ENCODE measurements around the gene CHST2. TPM values are rescaled to one million over a fixed set of nuclear protein-coding genes. Genes with fewer than 3 reads are reported as not detected.

The CHST2 gene
- total and polyA plus RNA-seq, 8 donors = 6.1 to 149 (median 115) TPM

GRCh38 chr3:143140550-143140949, 21.0 kb downstream of the CHST2 start:
- TF ChIP-seq CTCF (IDR thresholded peaks at IDR 0.05) = no peak
- ATAC-seq = no peak
- intact Hi-C loops (cut with DNase I) = no loop called here
- H3K4me3 ChIP-seq = no peak overlapping the region
- no peaks in the 10 kb centered on the region for H3K36me3 ChIP-seq
- peaks cover 3% of the 10 kb centered on the region in 2 donors for H3K4me1 ChIP-seq
- no peak for DNase-seq
- H3K27me3 ChIP-seq = no peaks in the 10 kb centered on the region
- H3K9me3 ChIP-seq = no peaks in the 10 kb centered on the region
- peak overlapping the region in 1 of 2 donors; percentile 61 for H3K27ac ChIP-seq

GRCh38 chr3:143142354-143142753, 22.8 kb downstream of the CHST2 start:
- Histone ChIP-seq H3K4me3 (no peak overlapping the region), H3K27me3 (no peaks in the 10 kb centered on the region), H3K9me3 (no peaks in the 10 kb centered on the region), H3K36me3 (no peaks in the 10 kb centered on the region), H3K4me1 (no peaks in the 10 kb centered on the region), H3K27ac (no peak overlapping the region)
- intact Hi-C loops (cut with DNase I) = no loop called here
- ATAC-seq (no peak), DNase-seq (peak in 1 of 4 donors; percentile 65)
- TF ChIP-seq CTCF (IDR thresholded peaks at IDR 0.05) = no peak

GRCh38 chr3:143145906-143146305, 26.3 kb downstream of the CHST2 start:
- TF ChIP-seq CTCF (IDR thresholded peaks at IDR 0.05) = no peak
- Histone ChIP-seq H3K4me3 (no peak overlapping the region), H3K36me3 (no peaks in the 10 kb centered on the region), H3K27me3 (no peaks in the 10 kb centered on the region), H3K4me1 (no peaks in the 10 kb centered on the region), H3K9me3 (no peaks in the 10 kb centered on the region), H3K27ac (no peak overlapping the region)
- DNase-seq (peak in 2 of 4 donors; percentile 85 to 89), ATAC-seq (no peak)
- intact Hi-C loops (cut with DNase I) = no loop called here

GRCh38 chr3:143146486-143147274, 27.1 kb downstream of the CHST2 start:
- Histone ChIP-seq H3K4me3 (no peak overlapping the region), H3K9me3 (no peaks in the 10 kb centered on the region), H3K27ac (no peak overlapping the region), H3K27me3 (no peaks in the 10 kb centered on the region), H3K36me3 (no peaks in the 10 kb centered on the region), H3K4me1 (no peaks in the 10 kb centered on the region)
- TF ChIP-seq CTCF (IDR thresholded peaks at IDR 0.05) = no peak
- ATAC-seq = no peak
- intact Hi-C loops (cut with DNase I) = no loop called here
- no peak for DNase-seq

- H3K4me3 ChIP-seq = no peak overlapping the region
- ATAC-seq (no peak), DNase-seq (no peak)
- H3K27ac ChIP-seq = no peak overlapping the region
- H3K36me3 ChIP-seq = no peaks in the 10 kb centered on the region
- intact Hi-C loops (cut with DNase I) = no loop called here
- H3K9me3 ChIP-seq = no peaks in the 10 kb centered on the region
- no peak for TF ChIP-seq CTCF (IDR thresholded peaks at IDR 0.05)
- no peaks in the 10 kb centered on the region for H3K4me1 ChIP-seq
- no peaks in the 10 kb centered on the region for H3K27me3 ChIP-seq
Measured at GRCh38 chr3:143147707-143148106, 28.1 kb downstream of the CHST2 start.

Measured in left lung (tissue), 10 donors.